CD1c-positive myeloid dendritic cell (primary cell): Measurements from ENCODE around the gene SFSWAP.
A peak's percentile ranks its signal among the peaks of the same experiment; 100 is the strongest.
"Not testable (repeated sequence)": the region's sequence is repeated elsewhere in the genome, so short reads cannot be mapped to it uniquely, and the experiment has no call there.

ENCODE experiments used
- DNase-seq: peaks from one replicate; pipeline ENCODE4 v3.0.0-alpha.2; 2016; ENCODE audit errors: extremely low spot score

Gene SFSWAP

GRCh38 chr12:131758016-131758739, 47.3 kb downstream of the SFSWAP start:
- DNase-seq = no peak

GRCh38 chr12:131759176-131759575, 48.3 kb downstream of the SFSWAP start:
- DNase-seq = no peak

- no peak for DNase-seq
Measured at GRCh38 chr12:131761638-131762037, 50.7 kb downstream of the SFSWAP start.

GRCh38 chr12:131764738-131765137, 53.8 kb downstream of the SFSWAP start:
- DNase-seq = no peak

GRCh38 chr12:131765961-131766360, 55.1 kb downstream of the SFSWAP start:
- no peak for DNase-seq

- no peak for DNase-seq
Measured at GRCh38 chr12:131766382-131767107, 55.7 kb downstream of the SFSWAP start.

GRCh38 chr12:131770120-131770519, 59.2 kb downstream of the SFSWAP start:
- no peak for DNase-seq

GRCh38 chr12:131771965-131772364, 61.1 kb downstream of the SFSWAP start:
- no peak for DNase-seq

GRCh38 chr12:131773582-131774221, 62.8 kb downstream of the SFSWAP start:
- peak; percentile 31 for DNase-seq

- DNase-seq = no peak
Measured at GRCh38 chr12:131774576-131775391, 63.9 kb downstream of the SFSWAP start.

GRCh38 chr12:131775392-131776236, 64.7 kb downstream of the SFSWAP start:
- no peak for DNase-seq

GRCh38 chr12:131776237-131776889, 65.5 kb downstream of the SFSWAP start:
- DNase-seq = no peak

GRCh38 chr12:131777269-131777668, 66.4 kb downstream of the SFSWAP start:
- not testable (repeated sequence) for DNase-seq

- no peak for DNase-seq
Measured at GRCh38 chr12:131779027-131779426, 68.1 kb downstream of the SFSWAP start.

- DNase-seq = no peak
Measured at GRCh38 chr12:131782061-131782460, 71.2 kb downstream of the SFSWAP start.

- peak; percentile 66 for DNase-seq
Measured at GRCh38 chr12:131783915-131784541, 73.1 kb downstream of the SFSWAP start.

GRCh38 chr12:131784909-131785762, 74.2 kb downstream of the SFSWAP start:
- no peak for DNase-seq

GRCh38 chr12:131785763-131786330, 75.0 kb downstream of the SFSWAP start:
- no peak for DNase-seq

- no peak for DNase-seq
Measured at GRCh38 chr12:131786331-131786730, 75.4 kb downstream of the SFSWAP start.
